ENCODE data around the gene GIPC2.

GIPC2 gene

GRCh38 chr1:78153092-78153736 is 107.4 kb downstream of the GIPC2 start:
- no peak for DNase-seq

GRCh38 chr1:78155121-78155520 is 109.4 kb downstream of the GIPC2 start:
- no peak for DNase-seq

- no peak for DNase-seq
Observed at GRCh38 chr1:78156805-78157521, 111.2 kb downstream of the GIPC2 start.

GRCh38 chr1:78165816-78166215 is 120.0 kb downstream of the GIPC2 start:
- no peak for DNase-seq

GRCh38 chr1:78168306-78168705 is 122.5 kb downstream of the GIPC2 start:
- no peak for DNase-seq

GRCh38 chr1:78170859-78171258 is 125.1 kb downstream of the GIPC2 start:
- DNase-seq, result no peak

GRCh38 chr1:78171736-78172590 is 126.2 kb downstream of the GIPC2 start:
- no peak for DNase-seq

GRCh38 chr1:78176448-78176847 is 130.7 kb downstream of the GIPC2 start:
- DNase-seq, result no peak

- no peak for DNase-seq
Observed at GRCh38 chr1:78177708-78178270, 132.0 kb downstream of the GIPC2 start.

- no peak for DNase-seq
Observed at GRCh38 chr1:78178816-78179215, 133.1 kb downstream of the GIPC2 start.

GRCh38 chr1:78184460-78185072 is 138.8 kb downstream of the GIPC2 start:
- no peak for DNase-seq
